GM19238 (cell line): ENCODE measurements around the gene PCDH1.
"Not testable (repeated sequence)": the region's sequence is repeated elsewhere in the genome, so short reads cannot be mapped to it uniquely, and the experiment has no call there.

Source experiments
- DNase-seq: peaks from one replicate; pipeline ENCODE4 v3.0.0; 2011; ENCODE audit warnings: low spot score; ENCODE audit not compliant: insufficient read length

The PCDH1 gene

DNA sequence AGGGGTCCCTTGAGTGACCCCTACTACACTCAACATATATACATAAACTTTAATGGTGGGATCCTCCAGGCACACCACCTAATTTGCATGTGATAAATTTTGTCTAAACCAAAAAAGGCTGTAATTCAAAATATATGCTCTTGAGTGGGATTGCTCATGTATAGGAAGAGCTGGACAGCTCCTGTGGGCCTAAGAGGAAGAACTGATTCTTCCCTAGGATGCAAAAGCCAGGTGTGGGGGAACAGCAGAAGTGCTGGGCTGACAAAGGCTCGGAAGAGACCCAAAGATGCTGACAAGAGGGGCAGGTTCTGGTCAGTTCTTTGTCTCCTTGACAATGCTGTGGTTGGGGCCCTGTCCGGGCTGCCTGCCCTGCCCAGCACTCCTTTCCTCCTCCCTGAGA is 43.9 kb downstream of the PCDH1 start:
- no peak for DNase-seq

DNA sequence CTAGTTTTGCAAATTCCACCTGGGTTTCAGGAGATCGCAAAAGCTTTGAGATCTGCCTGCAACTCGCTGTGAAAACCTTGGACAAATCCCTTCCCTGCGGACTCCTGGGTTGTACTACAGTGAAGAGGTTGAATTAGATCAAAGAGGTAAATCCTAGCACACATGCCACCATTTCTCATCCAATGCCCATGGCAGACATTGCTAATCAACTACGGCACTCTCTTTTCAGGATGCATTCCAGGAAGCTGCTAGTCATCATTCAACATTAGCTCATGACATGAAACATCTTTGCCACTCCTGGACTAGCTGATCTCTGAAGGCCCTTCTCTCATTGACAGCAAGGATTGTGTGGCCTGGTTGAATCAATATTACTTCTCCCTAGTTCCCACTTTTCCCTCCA is 46.1 kb downstream of the PCDH1 start:
- no peak for DNase-seq

DNA sequence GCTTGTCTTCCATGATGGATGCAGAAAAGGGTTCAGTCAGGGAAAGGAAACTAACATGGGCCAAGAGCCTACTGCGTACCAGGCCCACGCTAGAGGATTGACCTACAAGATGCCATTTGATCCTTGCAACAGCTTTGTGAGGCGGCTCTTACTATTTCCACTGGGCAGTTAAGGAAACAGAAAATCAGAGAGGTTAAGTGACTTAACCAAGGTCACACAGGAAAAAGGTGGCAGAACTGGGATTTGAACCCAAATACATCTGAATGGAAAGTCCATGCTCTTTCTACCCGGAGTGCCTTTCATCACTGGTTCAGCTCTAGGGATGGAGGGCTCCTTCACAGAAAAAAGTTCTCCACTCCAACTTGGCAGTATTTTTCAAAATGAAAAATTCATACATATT is 50.0 kb downstream of the PCDH1 start:
- no peak for DNase-seq

DNA sequence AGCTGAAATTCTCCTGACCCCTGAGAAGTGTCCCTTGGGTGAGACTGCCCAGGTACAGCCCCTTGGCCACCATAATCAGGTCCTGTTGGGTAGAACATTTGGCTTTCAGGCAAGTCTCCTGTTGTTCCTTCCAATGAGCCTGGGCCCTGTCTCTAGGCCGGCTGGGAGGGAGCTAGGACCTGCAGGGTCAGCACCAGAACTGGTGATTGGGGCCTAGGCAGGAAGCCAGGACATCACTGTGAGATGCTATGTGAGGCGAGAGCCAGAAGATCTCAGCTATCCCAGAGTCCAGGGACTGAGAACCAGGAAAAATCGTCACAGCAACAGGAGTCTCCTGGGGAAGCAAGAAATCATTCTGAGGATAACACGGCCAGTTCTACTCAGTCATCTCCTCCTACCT is 51.5 kb downstream of the PCDH1 start:
- DNase-seq, result no peak

DNA sequence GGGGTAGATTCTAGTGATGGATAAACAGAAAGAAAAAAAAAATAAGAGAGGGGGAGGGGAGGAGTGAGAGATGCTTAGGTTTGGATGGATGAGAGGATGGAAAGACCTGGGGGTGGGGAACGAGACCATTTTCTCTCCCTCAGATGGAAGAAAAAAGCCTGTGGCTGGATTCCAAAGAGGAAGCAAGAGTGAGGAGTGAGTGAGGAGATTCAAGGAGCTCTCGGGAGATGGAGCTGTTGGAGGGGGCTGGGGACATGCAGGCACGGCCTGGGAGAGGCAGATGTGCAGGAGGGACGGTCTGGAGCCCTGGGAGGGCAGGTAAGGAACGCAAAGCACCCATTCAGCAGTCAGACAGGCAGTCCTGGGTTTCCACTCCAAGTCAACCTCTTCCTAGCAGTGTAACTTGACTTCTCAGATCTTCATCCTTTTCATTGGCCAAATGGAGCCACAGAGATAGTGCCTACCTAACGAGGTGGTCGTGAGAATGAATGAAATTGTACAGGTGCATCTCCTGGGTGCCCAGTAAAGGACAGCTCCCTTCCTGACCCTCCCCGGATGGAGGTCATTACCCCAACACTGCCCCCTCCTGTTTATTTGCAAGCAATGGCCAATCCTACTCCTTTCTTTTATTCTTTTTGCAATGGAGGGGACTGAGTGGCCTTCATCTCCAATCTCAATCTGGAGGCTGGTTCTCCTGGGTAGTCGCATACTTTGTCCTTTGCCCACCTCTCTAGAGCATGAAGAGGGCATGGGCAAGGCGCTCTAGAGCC is 52.2 kb downstream of the PCDH1 start:
- DNase-seq, result peak; percentile 30

DNA sequence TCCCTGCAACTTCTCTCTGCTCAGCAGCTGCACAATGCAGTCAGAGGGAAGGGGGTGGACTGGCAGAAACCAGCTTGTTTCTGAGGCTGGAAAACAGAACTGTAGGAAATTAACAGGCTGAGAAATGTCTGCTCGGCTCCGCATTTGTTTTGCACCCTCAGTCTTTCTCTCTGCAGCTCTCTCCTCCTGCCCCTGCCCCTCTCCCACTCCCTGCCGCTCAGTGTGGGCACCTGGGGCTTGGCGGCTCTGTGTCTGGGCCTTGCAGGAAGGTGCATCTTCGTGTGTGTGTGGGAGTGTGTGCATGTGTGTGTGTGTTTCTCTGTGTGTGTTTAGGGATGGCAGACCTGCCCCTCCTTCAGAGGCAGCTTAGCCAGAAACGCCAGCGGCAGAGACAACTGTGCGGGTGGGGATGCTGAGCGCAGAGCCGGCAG is 53.0 kb downstream of the PCDH1 start:
- no peak for DNase-seq

DNA sequence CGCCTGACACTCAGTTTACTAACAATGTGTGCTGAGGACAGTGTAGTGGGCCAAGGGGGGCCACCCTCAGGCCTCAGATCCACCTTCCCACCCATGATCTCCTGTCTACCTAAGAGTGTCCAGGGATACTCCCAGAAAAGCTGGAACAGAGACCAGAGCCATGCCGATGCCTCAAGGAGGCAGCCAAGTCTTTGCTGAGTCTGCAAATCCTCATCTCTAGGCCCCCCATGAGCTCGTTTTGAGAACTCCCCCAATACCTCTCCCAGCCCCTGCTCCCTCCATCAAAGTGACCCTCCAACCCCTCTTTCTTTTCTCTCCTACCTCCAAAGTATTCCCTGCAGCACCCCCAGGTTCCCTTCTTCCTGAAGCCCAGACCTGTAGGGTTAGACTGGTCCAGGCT is 53.5 kb downstream of the PCDH1 start:
- DNase-seq, result no peak

DNA sequence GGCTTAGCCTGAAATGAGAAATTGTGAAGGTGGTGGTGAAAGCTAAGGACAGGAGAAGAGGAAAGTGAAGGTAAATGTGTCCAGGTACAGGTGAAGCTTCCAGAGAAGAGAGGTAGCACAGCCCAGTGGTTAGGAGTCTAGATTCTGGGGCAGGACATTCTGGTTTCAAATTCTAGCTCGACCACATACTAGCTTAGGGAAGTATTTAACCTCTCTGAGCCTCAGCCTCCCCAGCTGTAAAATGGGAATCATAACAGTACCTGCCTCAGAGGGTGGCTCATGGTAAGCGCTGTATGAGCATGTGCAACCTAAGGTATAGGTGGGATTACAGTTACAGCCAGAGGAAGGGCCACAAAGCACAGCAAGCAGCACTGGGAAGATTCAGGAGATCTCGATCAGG is 55.2 kb downstream of the PCDH1 start:
- DNase-seq, result no peak

DNA sequence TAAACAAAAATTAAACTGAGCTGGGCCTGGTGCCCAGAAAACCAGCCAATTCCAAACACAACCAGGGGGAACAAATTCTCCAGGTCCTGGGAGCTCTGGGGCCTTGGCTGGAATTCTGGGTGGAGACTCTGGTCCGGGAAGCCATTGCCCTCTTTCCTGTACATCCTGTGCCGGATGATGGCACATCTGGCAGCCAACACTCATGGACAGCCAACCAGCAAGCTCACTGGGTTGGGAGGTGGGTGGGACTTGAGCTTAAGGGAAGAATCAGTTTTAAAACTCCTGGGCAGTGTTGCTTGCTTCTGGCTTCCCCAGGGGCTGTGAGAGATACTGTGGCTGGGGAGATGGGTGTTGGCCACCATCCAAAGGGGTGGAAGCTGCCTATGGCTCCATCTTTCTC is 56.1 kb downstream of the PCDH1 start:
- DNase-seq, result no peak

DNA sequence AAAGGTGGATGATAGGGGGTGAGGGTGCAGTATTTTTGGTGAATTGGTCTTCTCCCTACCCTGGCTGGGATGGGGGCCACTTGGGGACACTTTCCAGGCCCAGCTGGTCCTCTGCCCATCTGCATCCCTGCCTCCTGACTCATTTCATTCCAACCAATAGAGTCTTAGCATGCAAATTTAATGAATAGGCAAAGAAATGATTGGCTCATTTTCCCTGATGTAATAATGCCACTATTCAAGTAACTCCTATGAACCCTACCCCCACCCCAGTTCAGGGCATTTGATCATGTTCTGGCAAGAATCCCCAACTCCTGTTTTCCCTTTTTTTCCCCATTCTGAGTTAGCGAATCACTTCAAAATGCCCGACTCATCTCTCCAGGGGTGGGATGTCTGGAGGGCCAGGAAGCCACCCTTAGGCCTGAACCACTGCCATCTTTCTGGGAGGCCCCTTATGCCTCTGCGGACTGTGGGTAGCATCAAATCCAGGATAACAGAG is 56.7 kb downstream of the PCDH1 start:
- no peak for DNase-seq

DNA sequence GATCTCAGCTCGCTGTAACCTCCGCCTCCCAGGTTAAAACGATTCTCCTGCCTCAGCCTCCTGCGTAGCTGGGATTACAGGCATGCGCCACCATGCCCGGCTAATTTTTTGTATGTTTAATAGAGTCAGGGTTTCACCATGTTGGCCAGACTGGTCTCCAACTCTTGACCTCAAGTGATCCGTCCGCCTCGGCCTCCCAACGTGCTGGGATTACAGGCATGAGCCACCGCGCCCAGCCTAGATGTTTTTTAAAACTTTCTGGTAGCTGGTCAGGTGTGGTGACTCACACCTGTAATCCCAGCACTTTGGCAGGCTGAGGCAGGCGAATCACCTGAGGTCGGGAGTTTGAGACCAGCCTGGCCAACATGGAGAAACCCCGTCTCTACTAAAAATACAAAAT is 57.5 kb downstream of the PCDH1 start:
- not testable (repeated sequence) for DNase-seq

DNA sequence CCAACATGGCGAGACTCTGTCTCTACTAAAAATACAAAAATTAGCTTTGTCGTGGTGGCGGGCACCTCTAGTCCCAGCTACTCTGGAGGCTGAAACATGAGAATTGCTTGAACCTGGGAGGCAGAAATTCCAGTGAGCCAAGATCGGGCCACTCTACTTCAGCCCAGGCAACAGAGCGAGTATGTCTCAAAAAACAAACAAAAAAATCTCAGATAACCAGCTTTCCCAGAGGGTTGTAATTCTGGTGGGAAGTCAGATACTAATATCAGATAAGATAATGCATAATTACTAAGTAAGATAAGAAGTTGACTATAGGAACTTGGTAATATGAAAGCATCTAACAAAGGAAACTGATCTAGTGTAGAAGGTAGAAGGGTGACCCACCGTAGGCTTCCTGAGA is 60.6 kb downstream of the PCDH1 start:
- no peak for DNase-seq

DNA sequence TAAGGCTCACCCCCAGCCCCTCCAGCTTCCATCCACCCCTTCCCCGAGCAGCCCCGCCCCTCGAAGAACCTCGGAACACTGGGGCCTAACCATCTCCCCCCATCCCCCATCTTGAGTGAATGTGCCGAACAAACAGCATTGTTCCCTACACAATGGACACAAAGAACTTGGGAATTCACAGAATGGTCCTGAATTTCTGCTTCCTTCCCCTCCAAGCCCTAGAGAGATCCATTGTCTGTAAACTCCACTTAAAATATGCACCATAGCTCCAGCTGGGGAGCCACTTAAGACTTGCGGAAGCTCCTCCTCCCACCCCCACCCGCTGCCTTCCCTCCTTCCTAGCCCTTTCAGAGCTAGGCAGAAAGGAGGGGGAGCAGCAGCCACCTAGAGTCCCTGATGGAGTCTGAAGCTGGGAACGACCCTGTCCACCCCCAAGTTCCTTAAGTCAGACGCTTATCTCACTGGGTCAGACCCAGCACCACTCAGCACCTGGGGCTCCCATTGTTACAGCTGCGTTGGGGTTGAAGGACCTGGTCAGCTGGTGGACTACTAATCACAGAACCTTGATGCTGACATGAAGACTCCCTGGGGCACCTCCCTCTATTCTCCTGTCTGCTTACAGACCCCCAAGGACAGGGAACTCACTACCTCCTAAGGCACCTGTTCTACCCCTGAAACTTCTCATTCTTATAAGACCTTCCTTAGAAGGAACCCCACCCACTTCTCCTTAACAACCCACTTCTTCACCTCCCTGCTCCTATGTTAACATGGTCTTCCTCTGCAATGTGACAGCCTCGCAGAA is 61.4 kb downstream of the PCDH1 start:
- DNase-seq, result no peak

DNA sequence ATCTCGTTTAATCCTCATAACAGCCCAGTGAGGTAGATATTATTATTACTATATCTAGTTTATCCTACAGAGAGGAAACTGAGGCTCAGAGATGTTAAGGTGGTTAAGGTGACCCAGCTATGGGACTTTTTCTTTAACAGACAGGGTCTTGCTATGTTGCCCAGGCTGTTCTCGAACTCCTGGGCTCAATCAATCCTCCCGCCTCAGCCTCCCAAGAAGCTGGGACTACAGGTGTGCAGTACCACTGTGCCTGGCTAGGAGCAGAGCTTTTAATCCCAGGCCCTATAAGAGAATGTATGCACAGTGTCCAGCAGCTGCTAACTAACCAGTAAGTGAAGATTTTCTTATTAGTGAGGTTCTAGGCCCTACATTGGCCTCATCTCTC is 62.4 kb downstream of the PCDH1 start:
- DNase-seq, result no peak

DNA sequence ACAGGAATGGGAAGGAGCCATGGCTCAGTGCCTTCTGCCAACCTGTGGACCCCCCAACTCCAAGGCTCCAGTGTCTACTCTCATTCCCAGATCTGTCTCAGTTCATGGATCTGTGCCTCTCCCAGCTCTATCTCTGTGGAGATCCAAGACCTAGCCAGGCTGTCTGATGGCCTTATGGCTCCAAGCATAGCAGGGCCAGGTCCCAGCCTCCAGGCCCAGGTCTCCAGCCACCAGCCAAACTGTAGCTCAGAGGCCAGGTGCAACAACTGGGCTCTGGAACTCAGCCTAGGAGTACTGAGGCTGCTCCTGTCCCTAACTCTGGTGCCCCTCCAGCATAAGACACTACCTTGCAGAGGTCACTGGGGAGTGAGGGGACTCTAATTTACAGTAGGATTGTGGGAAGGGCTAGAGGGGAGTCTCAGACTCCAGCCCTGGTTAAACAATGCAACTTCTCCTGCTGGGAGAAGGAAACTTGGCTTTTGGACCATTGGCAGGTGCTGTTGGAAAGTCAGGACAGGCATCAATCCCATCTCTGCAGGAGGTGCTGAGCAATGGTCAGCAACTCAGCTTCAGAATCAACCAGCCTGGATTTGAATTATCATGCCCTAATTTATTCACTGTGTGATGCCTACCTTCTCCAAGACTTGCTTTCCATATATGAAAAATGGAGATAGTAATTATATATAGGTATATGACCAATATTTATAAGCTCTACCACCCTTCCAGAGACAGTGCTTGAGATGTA is 63.0 kb downstream of the PCDH1 start:
- DNase-seq, result no peak

DNA sequence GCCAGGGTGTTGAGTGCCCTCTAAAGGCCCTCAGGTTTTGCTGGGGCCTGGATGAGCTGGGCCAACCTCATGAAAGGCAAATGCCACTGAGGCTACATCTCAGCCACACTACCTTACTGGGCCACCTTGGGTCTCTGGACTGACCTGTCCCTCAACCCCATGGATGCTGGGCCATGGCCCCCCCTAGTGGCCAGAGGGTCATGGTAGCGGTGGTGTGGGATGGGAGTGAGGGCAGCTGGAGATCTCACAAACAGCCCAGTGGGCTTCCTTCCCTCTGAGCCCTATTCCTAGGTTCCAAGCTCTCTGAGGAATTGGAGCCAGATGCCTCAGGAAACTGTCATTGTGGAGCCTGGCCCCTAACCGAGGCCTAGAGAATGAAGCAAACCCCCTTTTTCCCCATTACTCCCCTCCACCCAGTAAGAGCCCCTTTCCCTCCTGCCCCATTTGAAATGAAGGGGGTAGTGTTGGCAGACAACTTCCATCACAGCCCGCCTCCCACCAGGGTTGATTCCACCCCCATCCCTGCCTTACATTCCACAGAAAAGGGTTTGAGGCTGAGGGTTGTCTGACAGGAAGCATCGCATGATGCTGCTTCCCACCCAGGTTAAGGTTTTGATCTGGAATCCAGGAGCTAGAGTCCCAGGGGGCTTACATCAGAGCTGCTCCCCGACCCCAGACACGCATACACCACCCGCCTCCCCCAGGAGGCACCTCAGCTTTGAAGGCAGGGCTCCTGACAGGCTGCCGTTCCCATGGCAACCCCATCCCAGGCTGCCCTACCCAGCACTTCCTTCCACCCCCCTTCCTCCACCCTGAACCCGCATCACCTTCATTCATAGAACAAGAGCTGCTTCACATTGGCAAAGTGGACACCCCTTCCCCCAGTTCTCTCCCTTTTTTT is 63.9 kb downstream of the PCDH1 start:
- DNase-seq, result peak; percentile 31

DNA sequence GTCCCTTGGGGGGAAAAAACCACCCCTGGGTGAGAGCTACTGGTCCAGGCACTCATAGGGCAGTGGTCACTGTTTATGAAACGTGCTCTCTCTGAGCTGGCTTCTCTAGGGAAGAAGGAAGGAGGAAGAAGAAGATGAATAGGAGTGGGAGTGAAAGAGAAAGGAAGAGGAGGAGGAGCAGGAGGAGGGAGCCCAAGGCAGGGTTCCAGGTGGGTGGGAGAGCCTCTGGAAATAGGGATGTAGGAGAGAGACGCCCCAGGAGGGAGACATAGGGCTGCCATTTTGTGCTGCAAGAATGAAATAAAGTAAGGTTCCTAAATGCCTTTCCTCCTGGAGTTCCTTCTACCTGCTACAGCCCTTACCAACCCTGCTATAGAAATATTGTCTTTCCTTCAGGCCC is 65.7 kb downstream of the PCDH1 start:
- no peak for DNase-seq

DNA sequence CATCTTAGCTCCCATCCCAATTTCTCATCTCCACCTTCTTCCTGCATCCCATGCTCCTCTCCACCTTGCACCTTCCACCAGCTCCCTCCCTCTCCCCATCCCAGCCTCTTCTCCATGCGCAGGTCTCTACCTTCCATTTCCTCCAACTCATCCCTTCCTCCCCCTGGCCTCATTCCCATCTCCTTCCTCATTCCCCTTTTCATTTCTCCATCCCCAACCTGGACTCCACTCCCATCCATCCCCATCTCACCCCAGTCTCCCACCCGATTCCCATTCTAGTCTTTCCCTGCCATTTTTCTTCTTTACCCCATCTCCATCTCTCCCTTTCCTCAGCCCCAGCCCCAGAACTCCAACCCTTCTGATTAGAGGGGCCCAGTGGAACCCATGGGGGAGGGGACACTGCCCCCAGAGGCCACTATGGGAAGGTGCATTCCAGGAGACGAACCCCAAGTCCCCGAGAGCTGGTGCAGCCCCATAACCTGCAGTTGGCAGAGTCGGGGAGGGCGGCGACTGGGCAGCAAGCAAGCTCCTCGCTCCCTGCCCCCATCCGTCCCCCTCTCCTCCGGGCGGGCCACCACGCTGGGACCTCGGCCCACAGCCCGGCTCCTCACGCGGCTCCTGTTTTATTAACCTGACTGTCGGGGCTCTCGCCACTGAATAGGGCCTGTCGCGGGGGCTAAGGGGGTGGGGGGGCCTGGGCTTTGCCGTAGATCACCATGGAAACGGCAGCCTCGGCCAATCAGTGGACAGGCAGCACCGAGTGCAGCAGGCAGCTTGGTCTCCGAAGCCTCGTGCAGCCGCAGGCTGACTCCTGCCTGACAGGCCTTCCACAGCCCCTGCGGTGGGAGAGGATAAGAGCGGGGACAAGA is 66.7 kb downstream of the PCDH1 start:
- peak; percentile 58 for DNase-seq

DNA sequence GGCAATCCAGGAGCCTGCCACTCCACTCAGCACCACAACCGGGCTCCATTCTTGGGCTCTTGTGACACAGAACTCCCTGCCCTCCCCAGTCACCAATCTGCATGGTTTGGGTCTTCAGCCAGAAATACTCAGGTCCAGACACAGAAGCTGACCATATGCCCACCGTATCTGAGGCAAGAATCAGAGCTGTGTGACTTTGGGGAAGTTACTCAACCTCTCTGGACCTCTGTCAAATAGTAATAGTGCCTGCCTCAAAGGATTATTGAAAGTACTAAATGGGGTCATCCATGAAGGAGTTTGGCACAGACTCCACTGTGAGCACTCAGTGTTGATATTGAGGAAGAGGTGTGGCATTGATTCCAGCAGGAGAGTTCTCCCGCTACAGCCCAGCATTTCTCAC is 67.5 kb downstream of the PCDH1 start:
- DNase-seq, result no peak
